NCI-H1048 (cell line): ENCODE measurements around the gene HOXA6.
A peak's percentile ranks its signal among the peaks of the same experiment; 100 is the strongest.

Experiments used
- DNase-seq: peaks from one replicate; lab custom pipeline; 2025; lab: John Stamatoyannopoulos, UW

Gene HOXA6

GRCh38 chr7:27147199-27148030, at the start of gene HOXA6:
TSS of gene HOXA6 (minus strand) at chr7:27147774. CDS start at chr7:27147749, 25 bp downstream.
- no peak for DNase-seq

GRCh38 chr7:27196287-27196767, 48.8 kb upstream of the HOXA6 start:
- DNase-seq, result peak; percentile 23

GRCh38 chr7:27194686-27195379, 47.3 kb upstream of the HOXA6 start:
- DNase-seq, result no peak

GRCh38 chr7:27194002-27194352, 46.4 kb upstream of the HOXA6 start:
- DNase-seq, result no peak

- DNase-seq, result no peak
Measured at GRCh38 chr7:27193335-27194001, 45.9 kb upstream of the HOXA6 start.

- no peak for DNase-seq
Measured at GRCh38 chr7:27192546-27193334, 45.2 kb upstream of the HOXA6 start.

GRCh38 chr7:27191833-27192545, 44.4 kb upstream of the HOXA6 start:
- no peak for DNase-seq

GRCh38 chr7:27191161-27191731, 43.7 kb upstream of the HOXA6 start:
- DNase-seq, result no peak

GRCh38 chr7:27189997-27190748, 42.6 kb upstream of the HOXA6 start:
- DNase-seq, result no peak

- DNase-seq, result no peak
Measured at GRCh38 chr7:27189295-27189996, 41.9 kb upstream of the HOXA6 start.

GRCh38 chr7:27188386-27189294, 41.1 kb upstream of the HOXA6 start:
- DNase-seq, result no peak

- DNase-seq, result peak; percentile 58
Measured at GRCh38 chr7:27187475-27188385, 40.2 kb upstream of the HOXA6 start.

GRCh38 chr7:27186668-27187474, 39.3 kb upstream of the HOXA6 start:
- no peak for DNase-seq

GRCh38 chr7:27185854-27186667, 38.5 kb upstream of the HOXA6 start:
- no peak for DNase-seq

- no peak for DNase-seq
Measured at GRCh38 chr7:27185013-27185853, 37.7 kb upstream of the HOXA6 start, which contains the start of gene HOXA11. TSS of gene HOXA11 (minus strand) at chr7:27185232. CDS start at chr7:27185144, 88 bp downstream.
